ENCODE data around the gene STIL. TPM values are rescaled to one million over a fixed set of nuclear protein-coding genes. Genes with fewer than 3 reads are reported as not detected.

STIL gene
- total and polyA plus RNA-seq, 2 of the 13 experiments (the other 11 are each of a cell fraction or from before 2014, with no cell fraction given): 13.7 to 18.6 TPM

- TF ChIP-seq TBL1XR1 (IDR thresholded peaks at IDR 0.05; ENCODE audit: borderline replicate concordance, low read length, partially characterized antibody) (no peak), RXRB (CRISPR knock-in tag; IDR thresholded peaks at IDR 0.05; ENCODE audit: borderline replicate concordance) (peak; percentile 77), ZNF503 (CRISPR knock-in tag; IDR thresholded peaks at IDR 0.05) (no peak), FOXC1 (CRISPR knock-in tag; IDR thresholded peaks at IDR 0.05; ENCODE audit: borderline replicate concordance) (no peak), ZNF569 (CRISPR knock-in tag; IDR thresholded peaks at IDR 0.05; ENCODE audit: borderline replicate concordance) (no peak), ZNF501 (CRISPR knock-in tag; IDR thresholded peaks at IDR 0.05) (no peak), ZNF329 (CRISPR knock-in tag; IDR thresholded peaks at IDR 0.05; ENCODE audit: low read depth) (no peak), MBNL3 (CRISPR knock-in tag; conservative IDR thresholded peaks at IDR 0.05) (no peak), PREB (CRISPR knock-in tag; IDR thresholded peaks at IDR 0.05) (no peak), CENPBD1 (CRISPR knock-in tag; IDR thresholded peaks at IDR 0.05; ENCODE audit: borderline replicate concordance, low read depth) (no peak), SALL1 (CRISPR knock-in tag; IDR thresholded peaks at IDR 0.05) (peak; percentile 54), CREB3 (CRISPR knock-in tag; IDR thresholded peaks at IDR 0.05) (no peak), GMEB1 (CRISPR knock-in tag; IDR thresholded peaks at IDR 0.05; ENCODE audit: borderline replicate concordance) (no peak), ZNF580 (CRISPR knock-in tag; IDR thresholded peaks at IDR 0.05; ENCODE audit: borderline replicate concordance, low read depth) (no peak), PHF5A (CRISPR knock-in tag; IDR thresholded peaks at IDR 0.05; ENCODE audit: low read depth, unreplicated experiment) (no peak), ZNF737 (CRISPR knock-in tag; IDR thresholded peaks at IDR 0.05; ENCODE audit: borderline replicate concordance) (no peak), HIVEP1 (CRISPR knock-in tag; IDR thresholded peaks at IDR 0.05) (no peak), BORCS8-MEF2B (CRISPR knock-in tag; IDR thresholded peaks at IDR 0.05) (no peak), HES4 (CRISPR knock-in tag; IDR thresholded peaks at IDR 0.05; ENCODE audit: borderline replicate concordance) (no peak), ZNF775 (CRISPR knock-in tag; IDR thresholded peaks at IDR 0.05; ENCODE audit: borderline replicate concordance) (no peak), ZNF784 (CRISPR knock-in tag; IDR thresholded peaks at IDR 0.05; ENCODE audit: borderline replicate concordance) (no peak)
These were observed 97.5 kb downstream of the STIL start (continued) for GRCh38 chr1:47216278-47217059.

All from HepG2 (cell line).